GM23338 (cell line): Measurements from ENCODE around the gene MYH14. TPM values are rescaled to one million over a fixed set of nuclear protein-coding genes. Genes with fewer than 3 reads are reported as not detected.

Experiments
- ATAC-seq: fragments of 200-7000 bp; cut with Tn5 transposase; 3 replicates; pipeline ENCODE4 v1.9.1; 2020
- DNase-seq: peaks from one replicate; pipeline ENCODE4 v3.0.0-alpha.2; 2015; ENCODE audit warnings: low spot score
- H2AFZ ChIP-seq: fragments of 200-600 bp; sonication (generic); 2 replicates; pipeline ENCODE4 v1.8.0; 2016; ENCODE audit warnings: antibody characterized with exemption, mild to moderate bottlenecking, moderate library complexity
- H3F3A ChIP-seq: fragments of 200-600 bp; sonication (generic); replicated peaks from 2 replicates; pipeline ENCODE4 v1.8.0; 2017; ENCODE audit warnings: antibody characterized with exemption, mixed run types, low read depth
- H3K27ac ChIP-seq: fragments of 200-600 bp; sonication (generic); 2 replicates; pipeline ENCODE4 v1.6.1; 2016; ENCODE audit warnings: low read depth
- H3K27me3 ChIP-seq: fragments of 200-600 bp; sonication (generic); 2 replicates; pipeline ENCODE4 v1.8.0; 2016; ENCODE audit warnings: mild to moderate bottlenecking, mixed run types, moderate library complexity; ENCODE audit not compliant: insufficient read depth
- H3K36me3 ChIP-seq: fragments of 200-600 bp; sonication (generic); 2 replicates; pipeline ENCODE4 v1.8.0; 2016; ENCODE audit warnings: mild to moderate bottlenecking; ENCODE audit not compliant: insufficient read depth
- H3K4me1 ChIP-seq: fragments of 200-600 bp; sonication (generic); 2 replicates; pipeline ENCODE4 v1.8.0; 2016; ENCODE audit warnings: mild to moderate bottlenecking, moderate library complexity; ENCODE audit not compliant: insufficient read depth
- H3K4me2 ChIP-seq: fragments of 200-600 bp; sonication (generic); 2 replicates; pipeline ENCODE4 v1.7.1; 2017; ENCODE audit warnings: mixed run types
- H3K4me3 ChIP-seq: fragments of 200-600 bp; sonication (generic); 2 replicates; pipeline ENCODE4 v1.6.1; 2016; ENCODE audit warnings: mixed run types
- H3K79me2 ChIP-seq: fragments of 200-600 bp; sonication (generic); replicated peaks from 2 replicates; pipeline ENCODE4 v1.8.0; 2017; ENCODE audit warnings: mild to moderate bottlenecking; ENCODE audit not compliant: insufficient read depth
- H3K9me2 ChIP-seq: fragments of 200-600 bp; sonication (generic); 2 replicates; pipeline ENCODE4 v1.8.0; 2017; ENCODE audit not compliant: insufficient read depth
- H4K20me1 ChIP-seq: fragments of 200-600 bp; sonication (generic); replicated peaks from 2 replicates; pipeline ENCODE4 v1.8.0; 2017; ENCODE audit warnings: mild to moderate bottlenecking; ENCODE audit not compliant: insufficient read depth
- H3K27ac Mint-ChIP-seq: 2 replicates; pipeline ENCODE4 v1.8.0; 2020; ENCODE audit warnings: inconsistent platforms, mild to moderate bottlenecking, moderate library complexity, mixed read lengths
- H3K27me3 Mint-ChIP-seq: 3 replicates; pipeline ENCODE4 v1.8.0; 2022; ENCODE audit warnings: low read depth, mild to moderate bottlenecking, moderate library complexity, mixed read lengths, inconsistent platforms; ENCODE audit not compliant: insufficient read depth, poor library complexity
- H3K36me3 Mint-ChIP-seq: 3 replicates; pipeline ENCODE4 v1.8.0; 2021; ENCODE audit warnings: low read depth, mild to moderate bottlenecking, inconsistent platforms, moderate library complexity, mixed read lengths
- H3K4me1 Mint-ChIP-seq: 3 replicates; pipeline ENCODE4 v1.8.0; 2020; ENCODE audit warnings: mild to moderate bottlenecking, inconsistent platforms, mixed read lengths
- H3K4me3 Mint-ChIP-seq: 3 replicates; pipeline ENCODE4 v1.8.0; 2021; ENCODE audit warnings: moderate library complexity, mild to moderate bottlenecking, inconsistent platforms, mixed read lengths
- H3K9me3 Mint-ChIP-seq: 3 replicates; pipeline ENCODE4 v1.8.0; 2020; ENCODE audit warnings: moderate library complexity, mild to moderate bottlenecking, inconsistent platforms, mixed read lengths
- CREB1 ChIP-seq: fragments of 250-450 bp; sonication (Bioruptor Pico); IDR thresholded peaks from 2 replicates; pipeline ENCODE4 v1.5.0; 2020; ENCODE audit warnings: low read depth, mild to moderate bottlenecking, moderate library complexity
- CTCF ChIP-seq, 2 experiments: fragments of 200-600 bp in 1 of 2; sonication (generic) in 1 of 2; conservative IDR thresholded peaks; 2 replicates each; pipeline versions ENCODE4 v1.5.1 to v1.6.1; 2016 to 2017; ENCODE audit warnings: antibody characterized with exemption in 2 of 2, low read depth in 2 of 2, mild to moderate bottlenecking in 2 of 2, moderate library complexity in 1 of 2
- ETS1 ChIP-seq: IDR thresholded peaks from 2 replicates; pipeline ENCODE4 v1.6.1; 2016; ENCODE audit warnings: antibody characterized with exemption
- EZH2 ChIP-seq: fragments of 200-600 bp; sonication (generic); IDR thresholded peaks from one replicate; pipeline ENCODE4 v1.8.0; 2017; ENCODE audit warnings: antibody characterized with exemption, mild to moderate bottlenecking, low read depth; ENCODE audit not compliant: unreplicated experiment
- EZH2phosphoT487 ChIP-seq: fragments of 200-600 bp; sonication (generic); IDR thresholded peaks from one replicate; pipeline ENCODE4 v1.8.1; 2018; ENCODE audit warnings: antibody characterized with exemption; ENCODE audit not compliant: unreplicated experiment
- JUNB ChIP-seq: IDR thresholded peaks from one replicate; pipeline ENCODE4 v1.6.1; 2016; ENCODE audit warnings: antibody characterized with exemption; ENCODE audit not compliant: unreplicated experiment
- NANOG ChIP-seq: IDR thresholded peaks from 2 replicates; pipeline ENCODE4 v1.6.1; 2016; ENCODE audit warnings: antibody characterized with exemption, borderline replicate concordance
- POLR2AphosphoS5 ChIP-seq: IDR thresholded peaks from 2 replicates; pipeline ENCODE4 v1.6.1; 2016; ENCODE audit warnings: antibody characterized with exemption, low read depth
- REST ChIP-seq: IDR thresholded peaks from one replicate; pipeline ENCODE4 v1.6.1; 2018; ENCODE audit warnings: antibody characterized with exemption; ENCODE audit not compliant: unreplicated experiment
- STAT1 ChIP-seq: IDR thresholded peaks from one replicate; pipeline ENCODE4 v1.6.1; 2016; ENCODE audit warnings: antibody characterized with exemption; ENCODE audit not compliant: unreplicated experiment
- ZNF114 ChIP-seq: fragments of 250-450 bp; sonication (Bioruptor Pico); IDR thresholded peaks from 2 replicates; pipeline ENCODE4 v1.5.0; 2020; ENCODE audit warnings: mild to moderate bottlenecking, moderate library complexity
- ZNF331 ChIP-seq: fragments of 250-450 bp; sonication (Bioruptor Pico); IDR thresholded peaks from 2 replicates; pipeline ENCODE4 v1.5.0; 2020; ENCODE audit warnings: low read depth, mild to moderate bottlenecking, moderate library complexity
- ZNF462 ChIP-seq: fragments of 250-450 bp; sonication (Bioruptor Pico); IDR thresholded peaks from 2 replicates; pipeline ENCODE4 v1.5.0; 2020; ENCODE audit warnings: mild to moderate bottlenecking, moderate library complexity
- polyA plus RNA-seq: library from polyadenylated mRNA; unstranded; fragments of >200 nt; fragmentation: Nextera tagmentation; extraction: Ambion mirVana; gene quantifications from 2 replicates; pipeline ENCODE4 v1.2.1, GENCODE V29; 2016
- total RNA-seq: library from RNA; depleted of rRNA; stranded (reverse); fragments of >200 nt; shearing (Covaris generic); gene quantifications from 2 replicates; pipeline ENCODE4 v1.2.3, GENCODE V29; 2014

Gene MYH14
- total and polyA plus RNA-seq, 2 experiments from 2014 or later, result 25.5 to 27.5 TPM

- Mint-ChIP-seq H3K36me3 (peaks cover 47% of the 10 kb centered on the region), H3K27ac (no peak overlapping the region), H3K4me1 (no peaks in the 10 kb centered on the region), H3K9me3 (peaks cover 86% of the 10 kb centered on the region), H3K27me3 (peaks cover 12% of the 10 kb centered on the region), H3K4me3 (no peak overlapping the region)
- Histone ChIP-seq H3K36me3 (no peaks in the 10 kb centered on the region; the same call in 1 of the 2 replicates), H3K4me1 (no peaks in the 10 kb centered on the region; the same call in 1 of the 2 replicates), H2AFZ (no peak overlapping the region), H3K9me2 (no peaks in the 10 kb centered on the region), H3K27me3 (no peaks in the 10 kb centered on the region), H3K27ac (no peak overlapping the region), H3K4me2 (no peak overlapping the region), H4K20me1 (no peaks in the 10 kb centered on the region), H3K79me2 (no peaks in the 10 kb centered on the region), H3F3A (peaks cover 16% of the 10 kb centered on the region; the same call in 1 of the 2 replicates), H3K4me3 (no peak overlapping the region)
- no peak for DNase-seq
- ATAC-seq, result no peak
- no peak for TF ChIP-seq REST
- no peak for TF ChIP-seq POLR2AphosphoS5
- TF ChIP-seq JUNB, result no peak
- TF ChIP-seq STAT1, result no peak
- no peak for TF ChIP-seq CTCF (conservative IDR thresholded peaks at IDR 0.05; ENCODE audit: low read depth in 2 of 2)
- no peak for TF ChIP-seq EZH2
- no peak for TF ChIP-seq ETS1
- TF ChIP-seq CREB1, result no peak
- no peak for TF ChIP-seq ZNF114 (CRISPR knock-in tag)
- no peak for TF ChIP-seq ZNF462 (CRISPR knock-in tag)
- no peak for TF ChIP-seq ZNF331 (CRISPR knock-in tag)
- TF ChIP-seq NANOG, result no peak
- no peak for TF ChIP-seq EZH2phosphoT487
Measured at GRCh38 chr19:50319156-50319555, 115.7 kb downstream of the MYH14 start.
